Measurements from ENCODE around the gene ZNF396.

Gene ZNF396

DNA sequence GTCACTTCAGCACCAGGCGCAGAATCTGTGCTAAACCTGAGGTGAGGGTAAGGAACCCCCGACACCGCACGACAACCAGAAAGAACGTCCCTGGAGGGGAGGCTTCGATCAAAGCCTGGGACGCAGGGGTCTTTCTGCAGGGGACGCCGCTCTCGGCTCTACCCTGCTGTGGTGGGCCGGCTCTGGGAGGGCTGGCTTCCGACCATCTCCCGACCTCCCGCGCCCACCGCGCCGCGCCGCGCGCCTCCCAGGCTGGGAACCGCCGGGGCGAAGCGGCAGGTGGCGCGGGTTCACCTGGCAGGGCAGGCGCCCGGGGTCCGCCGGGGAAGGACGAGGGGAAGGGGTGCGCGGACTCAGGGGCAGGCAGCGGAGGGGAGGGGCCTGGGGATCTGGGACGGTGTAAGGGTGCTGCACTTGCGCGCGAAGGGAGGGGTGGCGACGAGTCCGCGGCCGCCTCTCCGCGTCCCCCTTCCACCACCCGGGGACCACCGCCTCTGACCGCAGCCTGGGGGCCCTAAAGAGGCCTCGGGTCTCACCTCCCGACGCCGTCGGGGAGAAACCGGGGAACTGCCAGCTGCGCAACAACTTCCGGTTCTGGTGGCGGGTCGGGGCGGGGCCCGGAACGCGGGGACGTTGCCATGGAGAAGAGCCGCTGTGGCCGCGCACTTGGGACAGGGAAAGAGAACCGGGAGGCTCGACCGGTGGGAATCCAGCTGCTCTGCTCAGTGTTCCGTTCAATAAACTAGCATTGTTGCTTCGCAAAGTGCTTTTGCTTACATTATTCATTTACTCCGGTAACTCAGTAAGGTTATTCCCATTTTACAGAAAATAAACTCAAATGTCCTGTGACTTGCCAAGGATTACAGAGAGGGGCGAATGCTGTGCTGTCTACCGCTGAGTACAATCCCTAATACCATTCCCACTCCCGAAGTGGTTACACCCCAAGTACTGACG, at the start of gene ZNF396:
TSS of gene ZNF396 (minus strand) at position 596 of the 954 bp plus-strand sequence. CDS start 3,045 bp downstream, outside the sequence.
- DNase-seq (ENCODE audit: low read depth): peak; percentile 66

GRCh38 chr18:35426786-35427185, 49.6 kb upstream of the ZNF396 start:
- no peak for DNase-seq (ENCODE audit: low read depth)

GRCh38 chr18:35424356-35424755, 47.2 kb upstream of the ZNF396 start:
- no peak for DNase-seq (ENCODE audit: low read depth)

DNA sequence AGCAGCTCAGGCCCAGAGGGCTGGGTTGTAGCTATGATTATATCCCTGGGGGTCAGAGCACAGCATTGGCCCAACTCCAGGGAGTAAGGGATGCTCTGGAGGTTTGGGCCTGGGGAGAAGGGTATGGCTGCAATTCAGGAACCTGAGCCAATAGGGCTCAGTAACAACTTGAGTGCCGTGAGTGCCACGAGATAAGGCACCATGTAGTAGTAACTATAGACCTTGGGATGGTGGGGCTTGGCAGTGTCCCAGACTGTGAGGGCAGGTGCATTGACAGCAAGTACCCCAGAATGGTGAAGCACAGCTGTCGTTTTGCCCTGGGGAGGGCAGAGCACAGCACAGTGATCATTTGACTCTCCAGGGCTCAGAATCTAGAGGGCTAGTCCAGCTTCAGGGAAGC, 45.1 kb upstream of the ZNF396 start:
- no peak for DNase-seq (ENCODE audit: low read depth)

- no peak for DNase-seq (ENCODE audit: low read depth)
These were observed 41.5 kb upstream of the ZNF396 start for GRCh38 chr18:35418610-35419009.

DNA sequence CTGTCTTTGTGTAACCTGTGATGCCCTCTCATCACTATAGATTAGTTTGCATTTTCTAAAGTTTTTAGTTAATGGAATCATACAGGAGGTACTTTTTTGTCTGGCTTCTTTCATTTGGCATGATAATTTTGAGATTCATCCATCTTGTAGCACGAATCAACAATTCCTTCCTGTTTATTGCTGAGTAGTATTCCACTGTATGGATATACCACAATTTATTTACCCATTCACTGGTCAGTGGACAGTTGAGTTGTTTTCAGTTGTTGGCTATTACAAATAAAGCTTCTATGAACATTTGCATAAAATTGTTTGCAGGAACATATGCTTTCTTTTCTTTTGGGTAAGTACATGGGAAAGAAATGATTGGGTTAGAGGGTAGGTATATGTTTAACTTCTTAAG, 40.1 kb upstream of the ZNF396 start:
- no peak for DNase-seq (ENCODE audit: low read depth)

GRCh38 chr18:35415511-35416073, 38.5 kb upstream of the ZNF396 start:
- DNase-seq (ENCODE audit: low read depth): peak; percentile 73

- no peak for DNase-seq (ENCODE audit: low read depth)
These were observed 36.0 kb upstream of the ZNF396 start for GRCh38 chr18:35413163-35413511.

DNA sequence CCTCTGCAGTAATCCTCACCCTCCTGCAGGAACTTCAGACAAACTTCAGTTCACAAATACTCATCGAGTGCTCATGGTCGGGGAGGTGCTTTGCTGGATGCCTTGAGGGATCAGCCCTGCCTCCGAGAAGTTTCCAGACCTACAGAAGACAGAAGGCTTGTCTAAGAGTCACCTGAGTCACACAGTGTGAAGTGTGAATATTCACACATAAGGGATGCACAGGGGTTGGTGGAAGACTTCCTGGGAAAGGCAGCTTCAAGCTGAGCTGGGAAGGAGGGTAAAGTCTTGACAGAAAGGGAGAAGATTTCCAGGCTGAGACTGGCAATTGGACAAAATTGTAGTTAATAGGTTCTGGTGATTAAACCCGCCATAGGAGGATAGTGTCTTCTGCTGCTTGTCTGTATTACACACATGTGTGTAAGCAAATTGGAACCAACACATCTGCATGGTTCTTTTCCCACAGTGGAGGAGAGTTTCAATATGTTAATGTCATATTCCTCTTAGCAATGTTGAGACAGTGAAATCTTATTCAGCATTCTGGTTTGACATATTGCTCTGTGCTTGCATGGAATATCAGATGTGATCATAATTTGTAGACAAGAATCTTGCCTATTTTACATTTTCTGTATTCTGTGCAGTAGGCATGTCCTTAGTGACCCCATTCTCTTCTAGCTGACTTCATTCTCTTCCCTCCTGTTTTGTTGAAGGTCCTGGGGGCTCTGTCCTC, 34.7 kb upstream of the ZNF396 start:
- DNase-seq (ENCODE audit: low read depth): no peak

DNA sequence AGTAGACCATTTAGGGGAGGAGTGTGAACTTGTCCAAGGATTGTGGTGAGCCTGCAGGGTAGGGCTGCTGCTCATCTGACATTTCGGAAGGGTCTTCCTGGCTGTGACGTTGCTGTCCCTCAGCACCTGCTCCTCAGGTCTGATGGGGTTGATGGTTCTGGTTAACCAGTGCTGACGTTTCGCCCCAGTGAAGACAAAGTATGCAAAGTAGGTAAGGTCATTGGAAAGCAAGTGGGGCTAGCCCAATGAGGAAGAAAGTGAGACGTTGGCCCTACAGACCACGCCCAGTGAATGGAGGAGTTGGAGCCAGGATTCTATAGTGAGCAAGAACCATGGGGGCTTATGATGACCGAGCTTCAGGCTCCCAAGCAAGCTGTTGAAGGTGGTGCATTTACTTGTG, 33.4 kb upstream of the ZNF396 start:
- no peak for DNase-seq (ENCODE audit: low read depth)

DNA sequence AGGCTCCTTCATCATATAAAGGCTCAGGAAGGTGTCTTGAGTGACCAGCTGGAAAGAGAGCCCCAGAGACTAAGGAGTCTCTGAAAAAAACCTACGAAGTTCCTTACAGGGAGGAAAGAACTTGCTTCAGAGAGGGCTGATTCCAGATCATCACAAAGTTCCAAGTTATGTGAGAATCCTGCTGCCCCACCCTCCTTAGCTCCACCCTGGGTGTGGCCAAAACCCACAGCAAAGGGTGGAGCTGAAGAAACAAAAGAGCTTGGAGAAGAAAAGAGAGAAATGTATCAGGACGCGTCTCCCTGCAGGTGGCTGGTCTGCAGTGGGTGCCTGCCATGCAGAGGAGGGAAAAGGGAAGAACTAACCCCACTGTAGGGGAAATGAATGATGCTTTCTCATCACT, 32.8 kb upstream of the ZNF396 start:
- DNase-seq (ENCODE audit: low read depth): no peak

- DNase-seq (ENCODE audit: low read depth): no peak
These were observed 31.7 kb upstream of the ZNF396 start for GRCh38 chr18:35408843-35409261.

DNA sequence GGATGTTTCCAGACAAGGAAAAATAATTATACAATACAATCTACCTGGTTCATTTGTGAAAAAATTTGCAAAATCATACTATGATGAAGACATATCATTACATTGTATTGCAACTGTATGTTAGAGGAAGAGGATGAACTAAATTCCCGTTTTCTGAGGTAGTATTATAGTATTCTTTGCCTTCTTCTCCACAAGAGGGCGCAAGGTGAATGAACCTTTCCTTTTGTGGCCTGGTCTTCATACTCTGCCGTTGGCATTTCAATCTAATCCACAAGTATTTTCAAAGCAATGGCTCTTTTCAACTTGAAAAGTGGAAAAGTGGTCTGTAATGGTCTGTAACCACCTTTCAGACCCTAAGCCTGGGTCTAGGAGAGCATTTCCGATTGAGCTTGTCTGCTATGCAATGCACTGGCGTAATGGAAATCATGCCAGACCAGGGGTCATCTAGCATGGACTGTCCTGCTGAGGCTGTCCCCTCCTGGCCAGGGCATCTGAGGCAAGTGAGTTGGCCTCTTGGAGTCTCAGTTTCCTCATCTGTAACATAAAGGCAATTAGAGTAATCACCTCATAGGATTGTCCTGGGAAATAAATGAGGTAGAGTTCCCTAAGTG, 30.8 kb upstream of the ZNF396 start:
- DNase-seq (ENCODE audit: low read depth): peak; percentile 65

GRCh38 chr18:35406666-35407065, 29.5 kb upstream of the ZNF396 start:
- no peak for DNase-seq (ENCODE audit: low read depth)

GRCh38 chr18:35397976-35398375, 20.8 kb upstream of the ZNF396 start:
- DNase-seq (ENCODE audit: low read depth): no peak

GRCh38 chr18:35393716-35394115, 16.6 kb upstream of the ZNF396 start:
- peak; percentile 31 for DNase-seq (ENCODE audit: low read depth)

GRCh38 chr18:35392375-35392774, 15.2 kb upstream of the ZNF396 start:
- no peak for DNase-seq (ENCODE audit: low read depth)

DNA sequence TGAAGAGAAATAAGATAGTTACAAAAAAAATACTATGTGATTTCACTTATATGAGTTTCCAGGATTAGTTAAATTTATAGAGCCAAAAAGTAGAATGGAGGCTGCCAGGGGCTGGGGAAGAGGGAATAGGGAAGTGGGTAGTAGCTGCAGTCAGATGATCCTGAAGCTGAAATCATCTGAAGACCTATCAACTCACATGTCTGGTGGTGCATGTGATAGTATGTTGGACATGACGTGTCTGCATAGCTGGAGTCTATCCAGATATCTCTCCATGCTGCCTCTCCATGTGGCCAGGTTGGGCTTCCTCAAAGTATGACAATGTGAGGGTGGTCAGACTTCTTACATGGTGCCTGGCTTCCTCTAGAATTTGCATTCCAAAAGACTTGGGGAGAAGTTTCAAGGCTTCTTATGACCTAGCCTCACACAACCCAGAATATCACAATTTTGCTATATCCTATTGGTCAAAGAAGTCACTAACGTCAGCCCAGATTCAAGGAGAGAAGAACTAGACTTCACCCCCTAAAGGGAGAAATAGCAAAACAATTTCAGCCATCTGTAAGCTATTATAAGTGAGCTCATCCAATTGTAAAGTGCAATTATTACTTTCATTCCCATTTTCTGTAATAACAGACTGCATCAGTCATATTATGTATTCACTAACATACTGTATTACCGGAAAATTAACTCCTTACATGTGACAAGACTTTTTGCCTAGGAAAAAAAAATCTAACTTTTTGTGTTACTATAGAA, 14.0 kb upstream of the ZNF396 start:
- DNase-seq (ENCODE audit: low read depth): no peak

DNA sequence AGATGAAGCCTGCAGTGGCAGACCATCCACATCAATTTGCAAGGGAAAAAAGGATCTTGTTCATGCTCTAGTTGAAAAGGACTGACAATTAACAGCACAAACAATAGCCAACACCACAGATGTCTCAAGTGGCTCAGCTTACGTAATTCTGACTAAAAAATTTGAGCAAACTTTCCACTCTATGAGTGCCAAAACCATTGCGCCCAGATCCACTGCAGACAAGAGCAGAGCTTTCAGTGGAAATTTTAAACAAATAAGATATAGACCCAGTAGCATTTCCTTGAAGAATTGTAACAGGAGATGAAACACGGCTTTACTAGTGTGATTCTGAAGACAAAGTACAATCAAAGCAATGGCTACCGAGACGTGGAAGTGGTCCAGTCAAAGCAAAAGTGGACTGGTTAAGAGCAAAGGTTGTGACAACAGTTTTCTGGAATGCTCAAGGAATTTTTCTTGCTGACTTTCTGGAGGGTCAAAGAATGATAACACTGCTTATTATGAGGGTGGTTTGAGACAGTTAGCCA, 12.0 kb upstream of the ZNF396 start:
- peak; percentile 84 for DNase-seq (ENCODE audit: low read depth)

GRCh38 chr18:35387152-35387571, 10.0 kb upstream of the ZNF396 start:
- DNase-seq (ENCODE audit: low read depth): peak; percentile 44

DNA sequence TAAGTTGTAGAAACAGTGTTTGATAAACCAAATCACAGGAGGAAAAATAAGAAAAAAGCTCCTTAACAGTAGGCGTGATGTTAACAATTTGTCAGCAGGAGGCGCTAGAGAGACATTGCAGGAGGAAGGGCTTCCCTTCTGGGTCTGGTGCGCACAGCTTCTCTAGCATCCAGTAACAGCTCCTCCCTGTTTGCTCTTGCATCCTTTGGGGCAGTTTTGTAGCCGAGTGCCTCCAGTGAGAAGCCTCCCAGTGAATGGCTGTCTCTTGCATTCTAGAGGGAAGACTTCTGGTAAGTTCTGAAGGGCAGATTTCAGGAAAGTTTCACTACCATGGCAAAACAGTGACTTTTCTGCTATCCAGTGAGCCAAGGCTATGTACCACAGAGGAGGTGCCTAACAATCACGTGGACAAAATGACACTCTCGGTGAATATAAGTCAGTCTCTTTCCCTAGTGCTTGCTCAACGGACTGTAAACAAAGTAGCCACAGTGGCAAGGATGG, 9.5 kb upstream of the ZNF396 start:
- peak; percentile 82 for DNase-seq (ENCODE audit: low read depth)

Data from fibroblast of gingiva (primary cell).